Measurements from ENCODE around the gene C15orf62.

C15orf62 gene

DNA sequence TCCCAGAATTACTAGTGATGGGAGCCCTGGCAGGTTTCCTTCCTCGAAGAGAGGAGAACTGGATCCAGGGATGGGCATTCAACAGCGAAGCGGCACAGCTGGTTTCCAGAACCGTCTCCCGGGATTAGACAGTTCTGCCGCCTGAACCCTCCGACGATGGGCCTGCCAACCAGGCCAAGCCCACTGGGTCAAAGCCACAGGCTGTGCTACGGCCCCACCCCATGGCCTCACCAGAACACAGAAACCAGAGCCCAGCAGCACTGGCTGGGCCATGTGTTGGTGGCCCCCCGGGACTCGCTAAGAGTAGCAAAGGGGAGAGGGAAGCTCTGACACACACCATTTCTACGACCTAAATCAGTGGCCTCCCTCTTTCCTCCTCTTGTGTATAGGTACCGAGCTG lies 2.2 kb downstream of the C15orf62 start:
- TF ChIP-seq, protein P1, sequence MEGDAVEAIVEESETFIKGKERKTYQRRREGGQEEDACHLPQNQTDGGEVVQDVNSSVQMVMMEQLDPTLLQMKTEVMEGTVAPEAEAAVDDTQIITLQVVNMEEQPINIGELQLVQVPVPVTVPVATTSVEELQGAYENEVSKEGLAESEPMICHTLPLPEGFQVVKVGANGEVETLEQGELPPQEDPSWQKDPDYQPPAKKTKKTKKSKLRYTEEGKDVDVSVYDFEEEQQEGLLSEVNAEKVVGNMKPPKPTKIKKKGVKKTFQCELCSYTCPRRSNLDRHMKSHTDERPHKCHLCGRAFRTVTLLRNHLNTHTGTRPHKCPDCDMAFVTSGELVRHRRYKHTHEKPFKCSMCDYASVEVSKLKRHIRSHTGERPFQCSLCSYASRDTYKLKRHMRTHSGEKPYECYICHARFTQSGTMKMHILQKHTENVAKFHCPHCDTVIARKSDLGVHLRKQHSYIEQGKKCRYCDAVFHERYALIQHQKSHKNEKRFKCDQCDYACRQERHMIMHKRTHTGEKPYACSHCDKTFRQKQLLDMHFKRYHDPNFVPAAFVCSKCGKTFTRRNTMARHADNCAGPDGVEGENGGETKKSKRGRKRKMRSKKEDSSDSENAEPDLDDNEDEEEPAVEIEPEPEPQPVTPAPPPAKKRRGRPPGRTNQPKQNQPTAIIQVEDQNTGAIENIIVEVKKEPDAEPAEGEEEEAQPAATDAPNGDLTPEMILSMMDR (IDR thresholded peaks at IDR 0.05; ENCODE audit: low read length, missing control alignments) = no peak
- no peak for DNase-seq (ENCODE audit: low read depth)
- no peak overlapping the region for H3K4me3 ChIP-seq (replicated peaks; ENCODE audit: low read depth, low read length)

DNA sequence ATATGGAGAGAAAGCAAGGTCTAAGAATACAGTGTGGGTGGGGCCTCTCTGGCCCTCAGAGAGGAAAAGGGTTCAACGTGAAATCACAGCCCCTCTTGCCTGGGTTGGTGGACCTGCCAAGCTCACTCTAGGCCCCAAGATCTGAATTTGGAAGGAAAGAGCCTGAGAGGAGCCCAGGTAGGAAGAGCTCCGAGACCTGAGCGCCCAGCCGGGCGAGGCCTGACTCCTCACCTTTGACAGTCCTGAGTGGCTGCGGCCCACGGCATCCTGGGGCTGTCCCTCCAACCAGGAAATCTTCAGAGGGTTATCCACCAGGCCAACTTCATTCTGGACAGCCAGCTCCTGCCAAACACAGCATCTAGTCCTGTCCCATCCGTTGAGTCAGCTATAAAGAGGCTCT lies 3.7 kb downstream of the C15orf62 start:
- H3K4me3 ChIP-seq (replicated peaks; ENCODE audit: low read depth, low read length) = no peak overlapping the region
- TF ChIP-seq, protein P1 (IDR thresholded peaks at IDR 0.05; ENCODE audit: low read length, missing control alignments) = no peak
- no peak for DNase-seq (ENCODE audit: low read depth)

DNA sequence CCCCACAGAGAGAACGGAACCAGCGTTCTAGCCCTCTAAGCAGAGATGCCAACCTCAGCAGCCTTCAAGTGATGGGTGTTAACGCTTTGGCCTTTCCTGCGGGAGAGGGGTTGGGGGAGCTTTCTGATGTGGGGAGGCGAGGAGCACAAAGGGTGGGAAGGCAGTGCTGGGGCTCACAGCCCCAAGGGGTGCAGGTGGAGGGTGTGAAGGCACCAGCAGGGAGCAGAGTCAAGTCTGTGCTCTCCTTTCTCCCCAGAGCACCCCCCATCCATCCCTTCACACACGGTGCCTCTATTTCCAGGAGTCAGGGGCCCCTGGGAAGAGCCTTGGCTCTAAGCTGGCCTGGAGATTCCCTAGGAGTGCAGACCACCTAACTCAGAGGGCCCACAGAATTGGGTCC lies 4.1 kb downstream of the C15orf62 start:
- no peak overlapping the region for H3K4me3 ChIP-seq (replicated peaks; ENCODE audit: low read depth, low read length)
- DNase-seq (ENCODE audit: low read depth) = no peak
- TF ChIP-seq, protein P1 (IDR thresholded peaks at IDR 0.05; ENCODE audit: low read length, missing control alignments) = no peak

DNA sequence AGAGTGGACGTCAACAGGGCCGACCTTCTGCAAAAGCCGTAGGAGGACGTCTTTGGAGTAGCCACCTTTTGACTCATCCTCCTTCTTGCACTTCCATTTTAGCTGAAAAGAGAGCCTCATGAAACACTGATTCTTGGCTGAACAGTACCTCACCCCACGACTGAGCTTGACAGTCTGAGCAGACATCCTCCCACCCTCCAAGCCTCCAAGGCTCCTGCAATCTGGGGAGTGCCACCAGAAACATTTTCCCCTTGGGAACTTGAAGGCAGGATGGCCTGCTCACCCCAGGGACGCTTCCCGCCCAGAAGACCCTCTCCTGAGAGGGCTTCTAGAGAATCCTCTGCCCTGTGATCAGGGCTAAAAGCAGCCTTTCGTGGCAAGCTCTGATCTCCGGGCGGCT lies 5.2 kb downstream of the C15orf62 start:
- TF ChIP-seq, protein P1 (IDR thresholded peaks at IDR 0.05; ENCODE audit: low read length, missing control alignments) = no peak

DNA sequence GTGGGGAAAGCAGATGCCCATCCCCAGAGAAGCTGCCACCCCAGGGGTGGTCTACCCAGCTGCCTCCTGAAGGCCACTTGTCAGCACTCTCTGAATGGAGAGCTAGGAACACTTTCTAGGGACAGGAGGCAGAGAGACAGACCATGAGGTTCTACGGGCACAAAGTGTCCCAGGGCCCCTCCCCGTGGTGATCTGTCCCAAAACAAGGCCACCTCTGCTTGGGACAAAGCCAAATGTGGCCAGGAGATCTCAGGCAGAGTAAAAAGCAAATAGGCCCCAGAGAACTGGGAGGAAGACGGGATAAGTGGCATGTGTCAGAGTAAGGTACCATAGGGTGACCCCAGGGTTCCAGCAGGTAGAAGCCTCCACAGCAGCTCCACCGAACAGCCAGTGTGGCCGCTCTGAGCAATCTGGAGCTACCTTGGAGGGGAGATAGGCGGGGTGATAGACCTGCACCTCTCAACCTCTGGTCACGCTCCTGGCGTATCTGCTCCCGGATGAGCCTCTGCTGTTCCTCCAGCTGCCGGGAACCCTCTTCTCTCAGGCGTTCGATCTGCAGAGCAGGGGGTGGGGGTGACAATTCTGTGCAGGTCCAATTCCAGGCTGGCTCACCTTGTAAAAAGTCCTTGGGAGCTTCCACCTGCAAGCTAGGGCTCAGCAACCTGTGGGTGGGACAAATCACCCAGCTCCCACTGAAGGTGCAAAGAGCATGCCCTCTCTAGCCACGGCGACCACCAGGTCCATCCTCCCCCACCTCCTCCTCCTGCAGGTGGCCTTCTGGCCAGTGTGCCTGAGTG lies 6.2 kb downstream of the C15orf62 start:
- TF ChIP-seq, protein P1 (IDR thresholded peaks at IDR 0.05; ENCODE audit: low read length, missing control alignments) = no peak
- DNase-seq (ENCODE audit: low read depth) = no peak
- no peak overlapping the region for H3K4me3 ChIP-seq (replicated peaks; ENCODE audit: low read depth, low read length)

More for the DNA sequence above, 5.2 kb downstream of the C15orf62 start:
- H3K4me3 ChIP-seq (replicated peaks; ENCODE audit: low read depth, low read length) = no peak overlapping the region
- DNase-seq (ENCODE audit: low read depth) = no peak

DNA sequence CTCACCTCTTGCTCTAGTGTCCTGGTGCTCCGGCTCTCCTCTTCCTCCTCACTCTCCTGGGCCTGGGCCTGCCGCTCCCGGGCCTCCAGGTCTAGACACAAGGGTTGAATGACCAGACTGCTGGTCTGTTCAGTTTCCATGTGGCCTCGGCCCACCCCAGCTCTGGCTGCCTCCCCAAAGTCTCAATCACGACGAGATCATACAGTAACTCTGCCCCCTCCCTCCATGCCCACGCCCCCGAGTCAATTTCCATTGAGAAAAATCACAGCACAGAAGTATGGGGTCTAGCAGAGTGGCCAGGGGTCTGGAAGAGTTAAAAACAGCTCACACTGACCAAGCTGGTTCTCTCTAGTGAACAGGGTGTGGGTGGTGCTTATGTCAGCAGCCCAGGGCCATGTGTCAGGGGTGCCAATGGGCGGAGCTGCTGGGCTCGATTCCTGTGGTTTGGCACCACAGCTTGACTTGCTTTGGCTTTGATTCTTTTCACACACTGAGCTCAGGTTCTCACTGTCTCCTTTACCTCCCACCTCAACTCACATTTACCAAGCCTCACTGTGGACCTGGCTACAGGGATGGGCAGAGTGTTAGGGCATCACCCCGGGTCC lies 6.9 kb downstream of the C15orf62 start:
- TF ChIP-seq, protein P1 (IDR thresholded peaks at IDR 0.05; ENCODE audit: low read length, missing control alignments) = no peak
- peak; percentile 42 for DNase-seq (ENCODE audit: low read depth)
- H3K4me3 ChIP-seq (replicated peaks; ENCODE audit: low read depth, low read length) = no peak overlapping the region
